Activated naive CD4-positive, alpha-beta T cell treated with anti-CD3 and anti-CD28 coated beads, Interleukin-2, amount 10 ng/mL, durations not matched to agents 5 hours and 36 hours (primary cell): ENCODE results near the gene GMCL1. TPM values are rescaled to one million over a fixed set of nuclear protein-coding genes. Genes with fewer than 3 reads are reported as not detected.

Experiments used
- total RNA-seq, 2 experiments: library from RNA; stranded (reverse); gene quantifications; one replicate each; pipeline ENCODE4 v1.2.3, GENCODE V29; 2021

Gene GMCL1
- total RNA-seq: 10 to 100 TPM; 26.7 to 27.5 TPM

GRCh38 chr2:69829256-69830044, at the start of gene GMCL1:
Gene GMCL1, plus strand, starts transcription at chr2:69829660. Its CDS starts 233 bp downstream, at chr2:69829893.

GRCh38 chr2:69893684-69894551, 64.5 kb downstream of the GMCL1 start, which contains the start of gene SNRNP27:
Gene SNRNP27, plus strand, starts transcription at chr2:69893956. Its CDS starts 29 bp downstream, at chr2:69893985.

GRCh38 chr2:69914950-69915945, 85.8 kb downstream of the GMCL1 start, which contains the start of gene MXD1:
Gene MXD1, plus strand, starts transcription at chr2:69915109. Its CDS starts 222 bp downstream, at chr2:69915331.

Other genes with a start within 250 kb of the GMCL1 start
- 100 to 1,000 TPM; 112 to 119 TPM for gene AAK1, start 185.9 kb upstream of the GMCL1 start, total RNA-seq
- gene ANXA4, start 87.5 kb upstream of the GMCL1 start, total RNA-seq: 10 to 100 TPM; 57.4 to 65.3 TPM
- gene SNRNP27, start 64.3 kb downstream of the GMCL1 start, total RNA-seq: 10 to 100 TPM; 48.3 to 49.4 TPM
- 10 to 100 TPM; 22.5 to 23.6 TPM for gene MXD1, start 85.4 kb downstream of the GMCL1 start, total RNA-seq
- 1 to 10 TPM; 1.2 to 1.3 TPM for gene ASPRV1, start 132.0 kb downstream of the GMCL1 start, total RNA-seq